Activated naive CD4-positive, alpha-beta T cell treated with anti-CD3 and anti-CD28 coated beads for 36 hours (primary cell): Measurements from ENCODE around the gene RFTN2. TPM values are rescaled to one million over a fixed set of nuclear protein-coding genes. Genes with fewer than 3 reads are reported as not detected.
A peak's percentile ranks its signal among the peaks of the same experiment; 100 is the strongest.

Source experiments
- CTCF ChIA-PET: fragments of 350-600 bp; sonication (Branson Sonifier 250); formaldehyde crosslinking; loops from one replicate; lab custom pipeline; 2021; ENCODE audit warnings: antibody characterized with exemption; lab: Charles Lee
- DNase-seq: peaks from one replicate; pipeline ENCODE4 v3.0.0-alpha.2; 2020
- H3K27ac Mint-ChIP-seq: one replicate; pipeline ENCODE4 v1.8.0; 2021; ENCODE audit warnings: mild to moderate bottlenecking, mixed read lengths
- H3K27me3 Mint-ChIP-seq: one replicate; pipeline ENCODE4 v1.8.0; 2021; ENCODE audit warnings: low read depth, mixed read lengths
- H3K36me3 Mint-ChIP-seq: one replicate; pipeline ENCODE4 v1.8.0; 2021; ENCODE audit warnings: low read depth, mixed read lengths
- H3K4me1 Mint-ChIP-seq: one replicate; pipeline ENCODE4 v1.8.0; 2021; ENCODE audit warnings: low read depth, mixed read lengths
- H3K4me3 Mint-ChIP-seq: one replicate; pipeline ENCODE4 v1.8.0; 2021; ENCODE audit warnings: mild to moderate bottlenecking, moderate library complexity, mixed read lengths
- H3K9me3 Mint-ChIP-seq: one replicate; pipeline ENCODE4 v1.8.0; 2021; ENCODE audit warnings: mixed read lengths
- intact Hi-C: fragments of 100-400 bp; cut with micrococcal nuclease; formaldehyde crosslinking; loops from one replicate; pipeline ENCODE4 v1.15.1; 2023
- total RNA-seq, 2 experiments: library from RNA; stranded (reverse); gene quantifications; one replicate each; pipeline ENCODE4 v1.2.3, GENCODE V29; 2021

RFTN2 gene
- total RNA-seq, 2 experiments from 2014 or later: not detected

DNA sequence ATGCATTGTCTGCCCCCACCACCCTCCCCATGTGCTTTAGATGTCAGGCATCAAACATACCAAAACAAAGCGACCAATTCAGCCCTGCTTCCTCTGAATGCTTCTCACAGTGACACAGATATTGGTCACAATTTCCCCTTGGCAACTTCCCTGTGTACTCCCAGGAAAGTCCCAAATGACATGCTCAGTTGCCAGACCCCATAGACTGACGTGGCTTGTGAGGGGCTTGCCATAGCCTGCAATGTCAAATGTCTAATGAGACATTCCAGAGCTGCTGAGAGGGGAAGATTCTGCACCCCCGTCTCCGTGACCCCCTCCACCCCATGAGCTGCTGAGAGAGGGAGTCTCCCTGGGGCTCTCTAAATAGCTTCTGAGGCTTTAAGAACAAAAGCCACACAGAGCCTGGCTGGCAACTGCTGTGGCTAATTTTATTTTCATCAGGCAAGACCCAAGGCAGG, 47.3 kb downstream of the RFTN2 start:
- no peak for DNase-seq
- Mint-ChIP-seq H3K4me3 (no peak overlapping the region), H3K36me3 (no peaks in the 10 kb centered on the region), H3K27me3 (no peaks in the 10 kb centered on the region), H3K4me1 (no peaks in the 10 kb centered on the region), H3K27ac (no peak overlapping the region), H3K9me3 (peaks cover 12% of the 10 kb centered on the region)
- CTCF ChIA-PET: interaction anchor here (0.6 kb wide), 1 partner anchor 107 kb away, joined by 5 read pairs; no protein-coding TSS in a partner anchor
- intact Hi-C loops: no loop called here

DNA sequence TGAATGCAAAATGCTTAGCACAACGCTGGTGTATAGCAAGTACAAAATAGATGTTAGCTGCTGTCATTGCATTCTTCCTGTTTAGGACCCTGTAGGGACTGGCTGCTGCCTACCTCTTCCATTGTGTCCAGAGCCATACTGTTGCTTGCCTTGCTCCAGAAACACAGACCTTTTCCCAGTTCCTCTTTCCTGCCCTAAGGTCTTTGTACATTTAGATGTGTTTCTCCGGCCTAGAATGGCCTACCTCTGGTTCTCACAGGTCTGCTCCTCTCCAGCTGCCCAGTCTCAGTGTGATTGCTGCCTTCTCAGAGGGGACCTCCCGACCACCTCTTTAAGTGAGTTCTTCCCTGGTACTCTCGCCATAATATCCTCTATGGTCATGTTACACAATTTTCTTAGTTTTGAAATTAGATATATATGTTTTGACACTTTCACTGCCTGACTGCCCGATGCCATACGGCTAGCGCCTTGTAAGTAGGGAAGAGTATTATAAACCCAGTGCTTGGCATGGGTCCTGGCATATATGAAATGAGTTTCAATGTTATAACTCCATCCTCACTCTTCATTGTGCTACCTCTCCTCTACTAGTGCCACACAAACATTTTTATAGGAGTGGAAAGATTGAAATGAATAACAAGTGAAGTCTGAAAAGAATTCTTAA, 48.3 kb downstream of the RFTN2 start:
- CTCF ChIA-PET: no interaction called here
- H3K4me3 Mint-ChIP-seq: no peak overlapping the region
- H3K9me3 Mint-ChIP-seq: peaks cover 4% of the 10 kb centered on the region
- H3K27ac Mint-ChIP-seq: no peak overlapping the region
- no peaks in the 10 kb centered on the region for H3K4me1 Mint-ChIP-seq
- DNase-seq: no peak
- no peaks in the 10 kb centered on the region for H3K27me3 Mint-ChIP-seq
- H3K36me3 Mint-ChIP-seq: no peaks in the 10 kb centered on the region
- intact Hi-C loops: no loop called here

DNA sequence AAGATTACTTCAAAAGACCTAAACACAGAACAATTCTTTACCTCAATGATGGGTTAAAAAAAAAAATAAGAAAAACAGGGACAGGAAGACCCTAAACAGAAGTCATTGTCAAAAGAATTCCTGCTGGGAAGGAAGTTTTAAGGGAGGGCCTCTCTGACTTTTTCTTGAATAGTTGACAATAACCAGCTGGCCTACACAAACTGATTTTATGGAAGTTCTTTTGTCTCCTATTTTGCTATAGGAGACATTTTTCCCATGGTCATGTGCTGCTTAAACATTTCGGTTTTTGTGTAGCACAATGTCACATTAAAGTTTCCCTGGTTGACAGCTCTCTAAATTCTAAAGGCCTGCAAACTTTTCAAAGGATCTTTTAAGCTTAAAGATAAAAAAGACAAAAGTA, 55.3 kb downstream of the RFTN2 start:
- Mint-ChIP-seq H3K4me3 (no peak overlapping the region), H3K9me3 (no peaks in the 10 kb centered on the region), H3K4me1 (peaks cover under 1% of the 10 kb centered on the region), H3K27me3 (no peaks in the 10 kb centered on the region), H3K27ac (no peak overlapping the region), H3K36me3 (no peaks in the 10 kb centered on the region)
- DNase-seq: no peak
- intact Hi-C loops: no loop called here
- CTCF ChIA-PET: no interaction called here

DNA sequence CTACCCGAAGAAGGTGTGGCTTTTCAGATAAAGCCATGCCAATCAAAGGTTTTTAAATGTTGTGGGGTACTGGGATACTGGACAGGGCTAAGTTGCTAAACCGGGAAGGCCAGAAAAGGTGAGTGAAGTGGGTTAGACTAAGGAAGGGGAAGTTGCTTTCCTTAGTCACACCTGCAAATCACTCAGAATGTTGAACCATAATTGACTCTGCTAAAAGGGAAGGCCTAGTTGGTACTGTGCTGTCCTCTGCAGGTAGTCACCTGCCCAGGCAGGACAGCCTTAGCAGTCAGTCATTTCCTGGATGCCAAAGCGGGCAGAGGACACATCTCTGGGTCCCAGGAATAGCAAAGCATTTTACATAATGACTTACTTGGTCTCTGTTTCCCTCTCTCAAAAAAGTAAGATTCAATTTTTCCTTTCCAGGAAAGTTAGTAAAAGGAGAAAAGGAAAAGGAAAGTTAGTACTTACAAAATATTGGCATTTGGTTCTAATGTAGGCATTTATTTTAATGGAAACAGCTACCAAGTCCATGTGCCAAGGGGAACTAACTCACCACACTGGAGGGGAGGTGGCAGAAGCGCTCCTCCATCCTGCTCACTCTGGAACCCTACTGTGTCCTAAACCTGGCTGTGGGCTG, 60.3 kb downstream of the RFTN2 start:
- peak; percentile 31 for DNase-seq
- Mint-ChIP-seq H3K36me3 (no peaks in the 10 kb centered on the region), H3K9me3 (no peaks in the 10 kb centered on the region), H3K27me3 (no peaks in the 10 kb centered on the region), H3K4me3 (no peak overlapping the region), H3K4me1 (peaks cover 11% of the 10 kb centered on the region), H3K27ac (no peak overlapping the region)
- intact Hi-C loops: loop anchor here (10.0 kb wide), 1 partner anchor 230 kb away; no protein-coding TSS in a partner anchor
- CTCF ChIA-PET: interaction anchor here (0.6 to 1.2 kb wide), 2 partner anchors 97 to 150 kb away, joined by 3 to 5 read pairs; no protein-coding TSS in a partner anchor

DNA sequence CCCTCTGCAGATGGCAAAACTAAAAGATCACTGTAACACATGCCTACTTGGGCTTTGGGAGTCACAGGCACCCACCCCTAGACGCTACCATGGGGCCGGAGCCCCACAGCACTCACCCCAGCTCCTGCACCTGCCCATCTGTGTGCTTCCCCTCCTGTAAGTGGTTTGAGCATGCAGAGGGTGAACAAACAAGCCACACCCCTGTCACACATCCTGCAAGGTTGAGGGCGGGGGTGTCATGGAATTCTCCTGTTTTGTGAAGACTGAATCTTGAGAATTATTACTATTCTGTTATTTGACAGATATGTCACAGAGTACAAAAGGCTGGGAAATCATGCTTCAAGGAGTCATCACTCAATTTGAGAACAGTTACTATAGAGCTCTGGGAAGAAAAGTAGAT, 60.9 kb downstream of the RFTN2 start:
- CTCF ChIA-PET: interaction anchor here (0.6 kb wide), 1 partner anchor 151 kb away, joined by 5 read pairs; no protein-coding TSS in a partner anchor
- Mint-ChIP-seq H3K9me3 (no peaks in the 10 kb centered on the region), H3K27me3 (no peaks in the 10 kb centered on the region), H3K4me1 (peaks cover 11% of the 10 kb centered on the region), H3K36me3 (no peaks in the 10 kb centered on the region), H3K4me3 (no peak overlapping the region), H3K27ac (no peak overlapping the region)
- no peak for DNase-seq
- intact Hi-C loops: loop anchor here (10.0 kb wide), 1 partner anchor 230 kb away; no protein-coding TSS in a partner anchor

DNA sequence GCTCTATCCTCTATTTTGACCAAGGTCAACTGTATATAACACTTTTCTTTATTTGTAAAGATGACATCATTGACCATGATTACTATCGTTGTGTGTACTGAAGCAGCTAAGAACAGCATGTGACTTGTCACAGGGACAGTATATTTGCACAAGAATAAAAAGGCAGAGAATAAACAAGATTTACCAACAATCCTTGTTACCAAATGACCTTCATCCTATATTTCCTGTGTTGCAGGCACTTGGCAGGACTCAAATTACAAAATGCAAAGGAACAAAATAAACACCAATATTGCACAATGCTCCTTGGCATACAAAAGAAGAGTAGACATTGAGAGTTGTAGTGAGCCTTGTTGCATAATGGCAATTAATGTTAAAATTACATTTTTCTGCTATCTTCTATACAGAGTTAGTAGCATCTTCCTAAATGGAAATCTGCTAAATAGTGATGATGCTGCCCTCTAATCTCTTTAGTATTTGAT, 61.8 kb downstream of the RFTN2 start:
- Mint-ChIP-seq H3K4me1 (peaks cover 11% of the 10 kb centered on the region), H3K27me3 (no peaks in the 10 kb centered on the region), H3K4me3 (no peak overlapping the region), H3K9me3 (no peaks in the 10 kb centered on the region), H3K36me3 (no peaks in the 10 kb centered on the region), H3K27ac (no peak overlapping the region)
- CTCF ChIA-PET: no interaction called here
- intact Hi-C loops: loop anchor here (10.0 kb wide), 1 partner anchor 229 kb away; no protein-coding TSS in a partner anchor
- no peak for DNase-seq

DNA sequence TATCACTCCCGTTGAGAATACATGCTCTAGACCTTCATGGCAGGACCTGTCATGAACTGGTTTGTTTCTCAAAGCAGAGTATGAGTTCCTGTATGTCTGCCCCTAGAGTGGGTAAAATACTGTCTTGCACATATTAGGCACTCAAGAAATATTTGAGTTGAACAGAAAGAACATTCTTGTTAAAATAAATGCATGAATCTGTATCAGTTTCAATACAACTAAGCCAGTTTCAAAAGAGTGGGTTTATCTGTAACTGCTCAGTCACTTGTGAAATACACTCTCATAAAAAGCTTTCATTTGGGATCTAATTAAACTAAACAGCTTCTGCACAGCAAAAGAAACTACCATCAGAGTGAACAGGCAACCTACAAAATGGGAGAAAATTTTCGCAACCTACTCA, 69.2 kb downstream of the RFTN2 start:
- intact Hi-C loops: no loop called here
- Mint-ChIP-seq H3K9me3 (peaks cover 3% of the 10 kb centered on the region), H3K27me3 (no peaks in the 10 kb centered on the region), H3K27ac (no peak overlapping the region), H3K4me1 (peaks cover 9% of the 10 kb centered on the region), H3K36me3 (no peaks in the 10 kb centered on the region), H3K4me3 (no peak overlapping the region)
- CTCF ChIA-PET: interaction anchor here (1.1 kb wide), 1 partner anchor 67 kb away, joined by 4 read pairs; no protein-coding TSS in a partner anchor
- no peak for DNase-seq

DNA sequence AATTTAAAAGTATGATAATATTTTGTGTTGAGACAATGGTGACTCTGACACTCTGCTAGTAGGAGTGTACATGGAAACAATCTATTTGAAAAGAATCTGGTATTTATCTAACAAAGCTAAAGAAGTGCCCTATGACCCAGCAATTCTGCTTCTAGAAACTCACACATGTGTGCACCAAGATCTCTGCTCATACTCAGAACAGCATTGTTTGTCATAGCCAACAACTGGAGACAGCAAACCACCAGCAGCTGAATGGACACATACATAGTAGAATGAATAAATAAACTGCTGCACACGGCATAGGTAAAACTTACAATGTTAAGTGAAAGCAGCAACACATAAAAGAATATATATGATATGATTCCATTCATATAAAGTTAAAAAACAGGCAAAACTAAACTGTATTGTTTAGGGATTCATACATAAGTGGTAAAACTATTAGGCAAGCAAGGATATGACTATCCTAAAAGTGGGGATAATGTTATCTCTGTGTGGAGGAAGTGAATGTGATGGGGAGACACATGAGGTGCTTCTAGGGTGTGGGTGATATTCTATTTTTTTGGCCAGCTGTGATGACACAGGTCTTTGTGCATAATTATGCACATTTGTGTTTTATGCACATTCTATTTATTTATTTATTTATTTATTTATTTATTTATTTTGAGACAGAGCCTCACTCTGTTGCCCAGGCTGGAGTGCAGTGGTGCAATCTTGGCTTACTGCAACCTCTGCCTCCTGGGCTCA, 71.1 kb downstream of the RFTN2 start:
- Mint-ChIP-seq H3K4me1 (peaks cover 12% of the 10 kb centered on the region), H3K27me3 (peaks cover 3% of the 10 kb centered on the region), H3K9me3 (peaks cover 3% of the 10 kb centered on the region), H3K36me3 (no peaks in the 10 kb centered on the region), H3K4me3 (no peak overlapping the region), H3K27ac (no peak overlapping the region)
- intact Hi-C loops: no loop called here
- CTCF ChIA-PET: no interaction called here
- no peak for DNase-seq

DNA sequence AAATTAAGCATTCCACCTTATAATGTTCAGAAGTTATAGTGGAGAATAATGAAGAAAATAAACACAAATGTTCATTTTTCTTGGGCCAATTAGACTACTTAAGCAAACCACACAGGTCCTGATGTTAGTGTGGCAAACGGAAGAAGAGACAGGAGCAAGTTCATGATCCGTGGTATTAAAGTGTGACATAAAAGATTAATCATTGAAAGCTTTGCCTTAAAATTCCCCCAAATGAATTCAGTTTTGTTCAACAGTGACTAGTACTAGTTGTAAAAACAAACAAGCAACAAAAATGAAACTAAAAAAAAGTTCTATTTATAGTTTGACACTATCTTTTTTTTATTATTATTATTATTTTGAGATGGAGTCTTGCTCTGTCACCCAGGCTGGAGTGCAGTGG, 73.7 kb downstream of the RFTN2 start:
- DNase-seq: no peak
- Mint-ChIP-seq H3K9me3 (no peaks in the 10 kb centered on the region), H3K4me3 (no peak overlapping the region), H3K27ac (no peak overlapping the region), H3K27me3 (peaks cover 4% of the 10 kb centered on the region), H3K4me1 (peaks cover 14% of the 10 kb centered on the region), H3K36me3 (no peaks in the 10 kb centered on the region)
- intact Hi-C loops: no loop called here
- CTCF ChIA-PET: no interaction called here

DNA sequence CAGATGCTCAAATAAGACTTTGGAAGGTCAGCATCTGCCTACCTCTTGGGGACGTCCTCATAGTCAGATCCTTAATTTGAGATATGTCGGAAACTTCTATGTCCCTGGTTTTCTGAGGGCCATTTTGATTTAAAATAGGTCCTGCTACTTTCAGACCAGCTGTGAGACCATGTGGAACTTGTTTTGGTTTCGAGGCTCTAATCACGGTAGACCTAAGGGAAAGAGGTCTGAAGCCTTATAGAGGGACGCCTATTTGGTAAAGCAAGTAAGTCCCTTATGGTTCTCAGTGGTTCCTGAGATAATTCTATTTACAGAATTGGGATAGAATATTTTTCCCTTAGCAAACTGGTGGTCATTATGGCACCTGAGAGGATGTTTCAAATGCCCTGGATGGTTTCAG, 75.1 kb downstream of the RFTN2 start:
- DNase-seq: no peak
- peaks cover 4% of the 10 kb centered on the region for H3K27me3 Mint-ChIP-seq

DNA sequence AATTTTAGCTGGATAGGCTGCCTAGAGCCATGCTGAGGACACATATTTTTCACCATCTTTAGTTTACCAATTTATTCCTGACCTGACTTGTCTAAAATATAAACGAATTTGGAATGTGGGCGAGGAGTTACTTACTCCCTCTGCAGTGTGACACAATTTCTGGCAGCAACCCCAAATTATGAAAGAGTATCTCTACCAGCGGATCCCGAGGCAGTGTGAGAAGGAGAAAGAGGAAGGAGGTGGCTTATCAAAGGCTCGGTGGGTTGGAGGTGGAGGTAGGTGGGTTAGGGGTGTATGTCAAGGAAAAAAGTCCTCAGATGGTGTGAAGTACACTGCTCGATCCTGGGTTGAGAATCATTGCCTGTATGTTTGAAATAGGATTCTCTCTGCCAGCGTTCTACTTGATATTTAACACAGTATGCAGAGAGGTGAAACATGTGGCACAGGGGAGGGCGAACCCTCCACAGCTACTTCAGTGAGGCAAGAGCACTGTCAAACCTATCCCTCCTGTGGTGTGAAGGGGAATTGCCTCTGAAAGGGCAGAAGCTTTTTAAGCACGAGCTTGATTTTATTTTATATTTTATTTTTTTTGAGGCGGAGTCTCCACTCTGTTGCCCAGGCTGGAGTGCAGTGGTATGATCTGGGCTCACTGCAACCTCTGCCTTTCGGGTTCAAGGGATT, 76.0 kb downstream of the RFTN2 start:
- Mint-ChIP-seq H3K27me3 (peaks cover 4% of the 10 kb centered on the region), H3K36me3 (no peaks in the 10 kb centered on the region), H3K4me3 (peak overlapping the region; percentile 22), H3K9me3 (no peaks in the 10 kb centered on the region), H3K27ac (no peak overlapping the region), H3K4me1 (peaks cover 5% of the 10 kb centered on the region)
- intact Hi-C loops: loop anchor here (2.0 kb wide), 1 partner anchor 101 kb away; the partner anchor contains the start of gene HSPD1
- peak; percentile 34 for DNase-seq
- CTCF ChIA-PET: interaction anchor here (0.7 kb wide), 1 partner anchor 487 kb away, joined by 3 read pairs; no protein-coding TSS in a partner anchor

More for the DNA sequence above, 75.1 kb downstream of the RFTN2 start:
- Mint-ChIP-seq H3K36me3 (no peaks in the 10 kb centered on the region), H3K27ac (no peak overlapping the region), H3K9me3 (no peaks in the 10 kb centered on the region), H3K4me3 (no peak overlapping the region), H3K4me1 (peaks cover 5% of the 10 kb centered on the region)
- intact Hi-C loops: no loop called here
- CTCF ChIA-PET: no interaction called here
